Measurements from ENCODE around the gene TESPA1. TPM values are rescaled to one million over a fixed set of nuclear protein-coding genes. Genes with fewer than 3 reads are reported as not detected.

Gene TESPA1
- total RNA-seq, 4 donors from 2014 or later = 1.6 to 15.3 (median 4.3) TPM

GRCh38 chr12:54975875-54976274, 8.7 kb downstream of the TESPA1 start:
- Histone ChIP-seq H3K27ac (no peak overlapping the region), H3K4me3 (no peak overlapping the region), H3K9me3 (no peaks in the 10 kb centered on the region), H3K4me1 (peaks cover 0 to 3% (median 0%) of the 10 kb centered on the region in 4 donors), H3K27me3 (no peaks in the 10 kb centered on the region), H3K36me3 (no peaks in the 10 kb centered on the region)
- 33 to 44% methylated on average over 3 to 6 of the region's 6 CpGs for WGBS, 2 donors (ENCODE audit: low coverage in 1 of 2)
- in situ Hi-C loops (cut with MboI; ENCODE audit: low pct_ligation_motif_present in 1 of 4, low pct_unique_long_range_greater_than_20kb in 1 of 4, low sequenced_read_pairs in 3 of 4) = no loop called here
- TF ChIP-seq CTCF (IDR thresholded peaks at IDR 0.05) (no peak), POLR2AphosphoS5 (IDR thresholded peaks at IDR 0.05) (no peak), EP300 (IDR thresholded peaks at IDR 0.05; ENCODE audit: low read depth) (no peak), POLR2A (IDR thresholded peaks at IDR 0.05) (no peak)
- intact Hi-C loops (cut with DNase I; ENCODE audit: low total_unique reads) = no loop called here
- no peak for DNase-seq

GRCh38 chr12:54975272-54975671, 9.3 kb downstream of the TESPA1 start:
- no peak overlapping the region for H3K4me3 ChIP-seq
- no peaks in the 10 kb centered on the region for H3K36me3 ChIP-seq
- no peak overlapping the region for H3K27ac ChIP-seq
- intact Hi-C loops (cut with DNase I; ENCODE audit: low total_unique reads) = no loop called here
- H3K27me3 ChIP-seq = no peaks in the 10 kb centered on the region
- no peak for TF ChIP-seq POLR2AphosphoS5 (IDR thresholded peaks at IDR 0.05)
- 87 to 95% methylated on average over 2 of the region's 2 CpGs for WGBS, 2 donors (ENCODE audit: low coverage in 1 of 2)
- in situ Hi-C loops (cut with MboI; ENCODE audit: low pct_ligation_motif_present in 1 of 4, low pct_unique_long_range_greater_than_20kb in 1 of 4, low sequenced_read_pairs in 3 of 4) = no loop called here
- no peak for DNase-seq
- no peaks in the 10 kb centered on the region for H3K9me3 ChIP-seq
- peaks cover 0 to 3% (median 0%) of the 10 kb centered on the region in 4 donors for H3K4me1 ChIP-seq

GRCh38 chr12:54974279-54974678, 10.3 kb downstream of the TESPA1 start:
- 74 to 86% methylated on average over 3 to 12 of the region's 12 CpGs for WGBS, 2 donors (ENCODE audit: low coverage in 1 of 2)
- intact Hi-C loops (cut with DNase I; ENCODE audit: low total_unique reads) (no loop called here), in situ Hi-C loops (cut with MboI; ENCODE audit: low pct_ligation_motif_present in 1 of 4, low pct_unique_long_range_greater_than_20kb in 1 of 4, low sequenced_read_pairs in 3 of 4) (loop anchor here in 1 of 4 donors (25.0 kb wide), 1 partner anchor 387 kb away; the partner anchor contains the start of gene PPP1R1A)
- H3K36me3 ChIP-seq = no peaks in the 10 kb centered on the region
- TF ChIP-seq POLR2AphosphoS5 (IDR thresholded peaks at IDR 0.05) (no peak), POLR2A (IDR thresholded peaks at IDR 0.05) (no peak), EP300 (IDR thresholded peaks at IDR 0.05; ENCODE audit: low read depth) (no peak), CTCF (IDR thresholded peaks at IDR 0.05) (no peak)
- no peaks in the 10 kb centered on the region for H3K9me3 ChIP-seq
- DNase-seq = no peak
- H3K27ac ChIP-seq = no peak overlapping the region
- no peak overlapping the region for H3K4me3 ChIP-seq
- H3K4me1 ChIP-seq = peaks cover 0 to 3% (median 0%) of the 10 kb centered on the region in 4 donors
- no peaks in the 10 kb centered on the region for H3K27me3 ChIP-seq

GRCh38 chr12:54973556-54973955, 11.0 kb downstream of the TESPA1 start:
- in situ Hi-C loops (cut with MboI; ENCODE audit: low pct_ligation_motif_present in 1 of 4, low pct_unique_long_range_greater_than_20kb in 1 of 4, low sequenced_read_pairs in 3 of 4) = loop anchor here in 1 of 4 donors (25.0 kb wide), 1 partner anchor 386 kb away; the partner anchor contains the start of gene PPP1R1A
- TF ChIP-seq EP300 (IDR thresholded peaks at IDR 0.05; ENCODE audit: low read depth) (no peak), CTCF (IDR thresholded peaks at IDR 0.05) (no peak), POLR2A (IDR thresholded peaks at IDR 0.05) (no peak), POLR2AphosphoS5 (IDR thresholded peaks at IDR 0.05) (no peak)
- H3K4me1 ChIP-seq = peaks cover 0 to 3% (median 0%) of the 10 kb centered on the region in 4 donors
- intact Hi-C loops (cut with DNase I; ENCODE audit: low total_unique reads) = no loop called here
- H3K27ac ChIP-seq = no peak overlapping the region
- 87 to 93% methylated on average over 3 of the region's 3 CpGs for WGBS, 2 donors (ENCODE audit: low coverage in 1 of 2)
- H3K9me3 ChIP-seq = no peaks in the 10 kb centered on the region
- no peak for DNase-seq
- no peak overlapping the region for H3K4me3 ChIP-seq
- H3K36me3 ChIP-seq = no peaks in the 10 kb centered on the region
- H3K27me3 ChIP-seq = no peaks in the 10 kb centered on the region

GRCh38 chr12:54970741-54971140, 13.8 kb downstream of the TESPA1 start:
- in situ Hi-C loops (cut with MboI; ENCODE audit: low pct_ligation_motif_present in 1 of 4, low pct_unique_long_range_greater_than_20kb in 1 of 4, low sequenced_read_pairs in 3 of 4) = loop anchor here in 1 of 4 donors (25.0 kb wide), 1 partner anchor 383 kb away; the partner anchor contains the start of gene PPP1R1A
- intact Hi-C loops (cut with DNase I; ENCODE audit: low total_unique reads) = no loop called here
- Histone ChIP-seq H3K4me1 (peaks cover 0 to 1% (median 0%) of the 10 kb centered on the region in 4 donors), H3K27me3 (no peaks in the 10 kb centered on the region), H3K9me3 (no peaks in the 10 kb centered on the region), H3K27ac (no peak overlapping the region), H3K4me3 (no peak overlapping the region), H3K36me3 (no peaks in the 10 kb centered on the region)
- DNase-seq = no peak
- 82 to 85% methylated on average over 3 of the region's 3 CpGs for WGBS, 2 donors (ENCODE audit: low coverage in 1 of 2)
- TF ChIP-seq CTCF (IDR thresholded peaks at IDR 0.05) = no peak
- no peak for TF ChIP-seq POLR2AphosphoS5 (IDR thresholded peaks at IDR 0.05)
- TF ChIP-seq EP300 (IDR thresholded peaks at IDR 0.05; ENCODE audit: low read depth) = no peak
- no peak for TF ChIP-seq POLR2A (IDR thresholded peaks at IDR 0.05)

Measured in transverse colon (tissue), 4 donors.